Astrocyte of the hippocampus (primary cell): ENCODE results near the gene CACNA1B.
"Not testable (repeated sequence)": the region's sequence is repeated elsewhere in the genome, so short reads cannot be mapped to it uniquely, and the experiment has no call there.

Experiments
- DNase-seq: peaks from one replicate; pipeline ENCODE4 v3.0.0; 2011; ENCODE audit warnings: low read depth, low spot score

The CACNA1B gene

GRCh38 chr9:138113701-138114325, 236.2 kb downstream of the CACNA1B start:
- DNase-seq: not testable (repeated sequence)

DNA sequence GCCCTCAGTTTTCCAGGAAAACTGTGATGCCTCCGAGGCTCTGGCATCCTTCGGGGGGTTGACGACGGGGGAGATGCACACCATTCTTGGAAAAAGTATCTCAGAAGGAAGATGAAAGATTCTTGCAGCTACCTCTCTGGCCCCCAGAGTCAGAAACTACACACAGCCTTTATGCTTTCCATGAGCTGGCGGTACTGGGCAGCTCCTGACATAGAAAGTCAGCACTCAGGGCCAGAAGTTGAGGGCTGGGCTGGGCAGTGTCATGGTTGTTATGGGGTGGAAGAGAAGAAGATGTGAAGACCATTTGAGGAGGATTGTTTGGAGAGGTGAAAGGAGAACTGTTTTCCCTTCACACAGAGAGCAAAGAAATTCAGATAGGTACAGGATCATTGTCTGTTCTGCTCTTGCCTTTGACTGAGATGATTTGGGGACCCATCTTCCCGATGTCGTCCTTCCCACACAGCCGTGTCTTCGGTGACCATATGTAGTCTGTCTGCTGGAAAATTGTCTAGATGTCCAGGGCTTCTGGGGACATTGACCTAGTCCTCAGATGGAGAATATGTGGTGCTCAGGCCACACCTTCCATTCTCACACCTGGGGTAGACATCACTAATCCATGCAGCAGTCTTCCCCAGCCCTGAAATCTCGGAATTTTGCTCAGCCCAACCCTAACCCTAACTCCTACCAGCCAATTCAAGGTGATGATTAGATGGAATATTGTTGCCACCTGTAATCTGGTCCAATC, 237.1 kb downstream of the CACNA1B start:
- DNase-seq: no peak

- no peak for DNase-seq
These were observed 237.9 kb downstream of the CACNA1B start for GRCh38 chr9:138115506-138115905.

DNA sequence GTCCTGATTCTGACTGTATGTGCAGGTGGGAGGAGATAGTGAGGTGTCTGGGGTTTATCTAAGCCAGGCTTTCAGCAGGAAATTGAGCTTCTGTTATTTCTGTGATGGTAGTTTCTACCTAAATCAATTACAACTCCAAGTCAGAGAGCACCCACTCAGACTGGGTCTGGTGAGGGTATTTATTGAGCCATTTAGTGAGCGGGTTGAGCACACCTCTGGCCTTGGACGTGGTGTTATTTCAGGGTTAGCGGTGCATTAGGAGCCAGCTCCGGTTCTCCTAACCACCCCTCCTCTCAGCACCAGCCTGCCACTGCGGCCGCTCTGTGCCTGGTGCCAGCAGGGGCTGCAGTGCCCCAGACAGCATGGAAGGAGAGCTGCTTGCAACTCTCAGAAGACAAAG, 238.9 kb downstream of the CACNA1B start:
- no peak for DNase-seq

GRCh38 chr9:138117101-138117750, 239.6 kb downstream of the CACNA1B start:
- DNase-seq: no peak

DNA sequence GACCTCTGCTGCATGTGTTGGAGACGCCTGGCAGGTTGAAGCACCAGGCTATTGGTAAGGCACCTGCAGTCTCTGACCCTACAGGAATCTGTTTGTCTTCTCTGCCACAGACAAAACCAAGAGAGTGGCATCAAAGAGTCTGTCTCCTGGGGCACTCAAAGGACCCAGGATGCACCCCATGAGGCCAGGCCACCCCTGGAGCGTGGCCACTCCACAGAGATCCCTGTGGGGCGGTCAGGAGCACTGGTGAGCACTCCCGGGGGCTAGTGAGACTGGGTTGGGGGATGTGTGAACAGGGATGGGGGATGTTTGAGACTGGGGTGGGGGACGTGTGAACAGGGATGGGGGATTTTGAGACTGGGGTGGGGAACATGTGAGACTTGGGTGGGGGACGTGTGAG, 240.3 kb downstream of the CACNA1B start:
- no peak for DNase-seq

DNA sequence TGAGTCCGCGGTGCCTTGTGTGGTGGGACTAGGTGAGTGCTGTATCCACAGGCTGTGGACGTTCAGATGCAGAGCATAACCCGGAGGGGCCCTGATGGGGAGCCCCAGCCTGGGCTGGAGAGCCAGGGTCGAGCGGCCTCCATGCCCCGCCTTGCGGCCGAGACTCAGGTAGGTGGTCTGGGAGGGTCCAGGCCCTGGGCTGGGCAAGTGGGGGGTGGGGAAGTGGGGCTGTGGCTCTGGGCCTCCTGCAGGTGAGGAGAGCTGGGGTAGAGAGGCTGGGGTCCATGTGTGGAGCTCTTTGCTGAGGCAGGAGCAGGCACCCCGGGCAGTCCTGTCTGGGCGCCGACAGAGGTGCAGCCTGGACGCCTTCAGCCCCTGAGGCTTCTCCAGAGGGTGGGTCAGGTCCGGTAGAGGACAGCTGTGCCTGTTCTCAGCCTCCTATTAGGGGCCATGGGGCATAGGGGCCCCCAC, 241.1 kb downstream of the CACNA1B start:
- no peak for DNase-seq

DNA sequence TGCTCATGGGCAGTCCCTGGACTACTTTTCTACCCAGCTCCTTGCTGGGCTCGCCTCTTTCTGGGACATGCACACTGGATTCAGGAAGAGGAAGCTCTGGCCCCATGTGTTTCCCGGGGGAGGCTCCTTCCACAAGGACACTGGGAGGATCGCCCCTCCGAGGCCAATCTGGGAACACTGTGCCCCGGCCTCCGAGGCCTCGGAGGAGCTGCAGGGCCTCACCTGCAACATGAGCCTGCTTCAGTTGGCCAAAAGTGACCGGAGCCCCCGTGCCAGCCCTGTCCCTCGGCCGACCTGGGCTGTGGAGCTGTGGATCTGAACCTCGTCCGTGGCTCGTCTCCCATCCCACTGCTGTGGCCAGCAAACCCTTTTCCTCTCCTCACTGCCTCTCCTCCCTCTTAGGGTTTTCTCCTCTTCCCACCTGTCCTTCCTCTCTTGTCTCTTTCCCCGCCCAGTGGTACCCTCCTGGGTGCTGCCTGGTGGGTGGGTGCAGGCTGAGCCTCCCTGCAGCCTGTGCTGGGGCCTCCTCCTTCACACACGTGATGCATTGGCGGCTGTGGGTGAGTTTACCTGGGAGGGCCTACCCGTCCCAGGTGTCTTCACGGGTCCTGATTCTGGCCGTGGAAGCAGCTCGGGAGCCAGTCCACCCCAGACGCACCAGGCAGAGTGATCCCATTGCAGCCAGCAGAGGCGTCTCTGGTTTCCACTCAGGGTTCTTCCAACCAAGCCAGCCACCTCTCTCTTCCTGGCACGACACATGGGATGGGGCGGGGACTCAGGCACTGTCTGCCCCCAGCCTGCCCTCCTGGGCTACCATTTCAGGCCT, 241.8 kb downstream of the CACNA1B start:
- no peak for DNase-seq

- no peak for DNase-seq
These were observed 242.5 kb downstream of the CACNA1B start for GRCh38 chr9:138120072-138120471.

DNA sequence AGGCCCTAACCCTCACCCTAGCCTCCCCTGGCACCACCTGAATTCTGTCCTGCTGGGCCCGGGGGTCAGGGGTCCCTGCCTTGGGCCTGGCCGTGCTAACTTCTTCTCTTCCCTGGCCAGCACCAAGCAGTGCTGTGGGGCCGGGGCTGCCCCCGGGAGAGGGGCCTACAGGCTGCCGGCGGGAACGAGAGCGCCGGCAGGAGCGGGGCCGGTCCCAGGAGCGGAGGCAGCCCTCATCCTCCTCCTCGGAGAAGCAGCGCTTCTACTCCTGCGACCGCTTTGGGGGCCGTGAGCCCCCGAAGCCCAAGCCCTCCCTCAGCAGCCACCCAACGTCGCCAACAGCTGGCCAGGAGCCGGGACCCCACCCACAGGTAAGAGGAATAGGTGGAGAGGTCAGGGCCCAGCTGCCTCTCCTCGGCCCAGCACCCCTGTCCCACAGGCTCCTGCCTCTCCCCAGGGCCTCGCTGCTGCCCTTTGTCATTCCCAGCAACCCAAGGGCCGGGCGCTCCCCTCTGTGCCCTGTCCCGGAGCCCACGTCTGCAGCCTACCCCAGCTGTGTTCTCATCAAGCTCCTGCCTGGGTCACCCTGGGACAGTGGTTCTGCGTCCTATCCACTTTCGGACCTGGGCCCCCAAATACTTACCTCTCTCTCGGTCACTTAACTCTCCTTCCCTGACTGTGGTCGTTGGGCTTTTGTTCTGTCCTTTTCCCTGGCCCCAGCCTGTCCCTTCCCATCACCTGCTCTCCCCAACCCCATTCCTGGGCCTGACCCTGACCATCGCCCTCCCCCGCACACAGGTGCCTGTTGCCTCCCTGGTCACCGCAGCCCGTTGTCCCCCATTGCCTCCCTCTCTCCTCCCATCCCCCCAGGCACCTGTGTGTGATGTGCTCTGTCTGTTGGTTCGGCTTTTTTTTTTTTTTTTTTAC, 243.2 kb downstream of the CACNA1B start:
- no peak for DNase-seq

DNA sequence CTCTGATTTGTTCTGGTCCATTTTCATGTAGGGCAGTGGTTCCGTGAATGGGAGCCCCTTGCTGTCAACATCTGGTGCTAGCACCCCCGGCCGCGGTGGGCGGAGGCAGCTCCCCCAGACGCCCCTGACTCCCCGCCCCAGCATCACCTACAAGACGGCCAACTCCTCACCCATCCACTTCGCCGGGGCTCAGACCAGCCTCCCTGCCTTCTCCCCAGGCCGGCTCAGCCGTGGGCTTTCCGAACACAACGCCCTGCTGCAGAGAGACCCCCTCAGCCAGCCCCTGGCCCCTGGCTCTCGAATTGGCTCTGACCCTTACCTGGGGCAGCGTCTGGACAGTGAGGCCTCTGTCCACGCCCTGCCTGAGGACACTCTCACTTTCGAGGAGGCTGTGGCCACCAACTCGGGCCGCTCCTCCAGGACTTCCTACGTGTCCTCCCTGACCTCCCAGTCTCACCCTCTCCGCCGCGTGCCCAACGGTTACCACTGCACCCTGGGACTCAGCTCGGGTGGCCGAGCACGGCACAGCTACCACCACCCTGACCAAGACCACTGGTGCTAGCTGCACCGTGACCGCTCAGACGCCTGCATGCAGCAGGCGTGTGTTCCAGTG, 244.0 kb downstream of the CACNA1B start:
- DNase-seq: no peak

DNA sequence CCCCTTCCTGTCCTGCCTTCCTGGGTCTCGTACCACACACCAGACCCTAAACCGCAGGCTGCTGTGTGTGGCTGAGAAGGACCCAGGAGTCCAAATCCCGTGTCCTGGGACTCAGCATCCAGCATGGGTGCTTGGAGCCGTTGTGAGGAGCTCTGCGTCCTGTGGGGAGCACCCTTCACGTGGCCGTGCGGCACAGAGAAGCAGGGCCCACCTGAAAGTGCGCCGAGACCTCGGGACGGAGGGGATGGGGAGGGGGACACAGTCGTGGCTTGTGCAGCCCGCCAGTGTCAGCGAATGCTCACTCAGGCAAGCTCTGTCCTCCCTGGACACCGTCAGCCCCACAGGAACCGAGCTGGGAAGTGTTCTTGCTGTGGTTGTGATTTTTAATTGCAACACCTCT, 244.6 kb downstream of the CACNA1B start:
- DNase-seq: no peak

GRCh38 chr9:138122676-138123075, 245.1 kb downstream of the CACNA1B start:
- no peak for DNase-seq

DNA sequence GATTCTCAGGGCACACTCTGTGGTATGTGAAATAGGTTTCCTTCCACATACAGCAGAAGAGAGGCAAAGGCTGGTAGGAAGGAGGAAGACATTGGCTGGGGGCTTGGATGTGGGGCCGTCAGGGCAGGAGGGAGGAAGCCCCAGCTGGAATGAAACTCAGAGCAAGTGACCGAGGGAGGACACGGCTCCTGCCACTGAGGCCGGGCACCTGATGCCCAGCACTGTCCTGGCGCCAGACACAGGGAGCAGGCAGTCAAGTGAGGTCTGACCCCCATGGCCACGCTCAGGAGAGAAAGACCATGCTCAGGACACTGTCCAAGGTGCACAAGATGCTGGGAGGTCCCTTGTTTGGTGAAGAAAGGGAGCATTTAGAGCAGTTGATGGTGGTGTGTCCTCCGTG, 245.5 kb downstream of the CACNA1B start:
- no peak for DNase-seq

DNA sequence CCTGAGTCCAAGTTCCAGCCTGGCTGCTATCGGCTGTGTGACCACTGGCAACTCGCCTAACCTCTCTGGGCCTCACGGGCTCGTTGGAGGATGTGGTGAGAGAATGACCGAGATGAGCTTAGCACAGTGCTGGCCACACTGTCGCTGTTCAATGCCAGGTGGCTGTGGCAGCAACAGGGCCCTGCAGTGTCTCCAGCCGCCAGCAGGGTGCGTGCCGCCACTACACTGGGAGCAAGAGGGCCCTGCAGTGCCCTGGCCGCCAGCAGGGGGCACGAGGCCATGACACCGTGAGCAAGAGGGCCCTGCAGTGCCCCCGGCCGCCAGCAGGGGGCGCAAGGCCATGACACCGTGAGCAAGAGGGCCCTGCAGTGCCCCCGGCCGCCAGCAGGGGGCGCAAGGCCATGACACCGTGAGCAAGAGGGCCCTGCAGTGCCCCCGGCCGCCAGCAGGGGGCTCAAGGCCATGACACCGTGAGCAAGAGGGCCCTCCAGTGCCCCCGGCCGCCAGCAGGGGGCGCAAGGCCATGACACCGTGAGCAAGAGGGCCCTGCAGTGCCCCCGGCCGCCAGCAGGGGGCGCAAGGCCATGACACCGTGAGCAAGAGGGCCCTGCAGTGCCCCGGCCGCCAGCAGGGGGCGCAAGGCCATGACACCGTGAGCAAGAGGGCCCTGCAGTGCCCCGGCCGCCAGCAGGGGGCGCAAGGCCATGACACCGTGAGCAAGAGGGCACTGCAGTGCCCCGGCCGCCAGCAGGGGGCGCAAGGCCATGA, 248.7 kb downstream of the CACNA1B start:
- not testable (repeated sequence) for DNase-seq

DNA sequence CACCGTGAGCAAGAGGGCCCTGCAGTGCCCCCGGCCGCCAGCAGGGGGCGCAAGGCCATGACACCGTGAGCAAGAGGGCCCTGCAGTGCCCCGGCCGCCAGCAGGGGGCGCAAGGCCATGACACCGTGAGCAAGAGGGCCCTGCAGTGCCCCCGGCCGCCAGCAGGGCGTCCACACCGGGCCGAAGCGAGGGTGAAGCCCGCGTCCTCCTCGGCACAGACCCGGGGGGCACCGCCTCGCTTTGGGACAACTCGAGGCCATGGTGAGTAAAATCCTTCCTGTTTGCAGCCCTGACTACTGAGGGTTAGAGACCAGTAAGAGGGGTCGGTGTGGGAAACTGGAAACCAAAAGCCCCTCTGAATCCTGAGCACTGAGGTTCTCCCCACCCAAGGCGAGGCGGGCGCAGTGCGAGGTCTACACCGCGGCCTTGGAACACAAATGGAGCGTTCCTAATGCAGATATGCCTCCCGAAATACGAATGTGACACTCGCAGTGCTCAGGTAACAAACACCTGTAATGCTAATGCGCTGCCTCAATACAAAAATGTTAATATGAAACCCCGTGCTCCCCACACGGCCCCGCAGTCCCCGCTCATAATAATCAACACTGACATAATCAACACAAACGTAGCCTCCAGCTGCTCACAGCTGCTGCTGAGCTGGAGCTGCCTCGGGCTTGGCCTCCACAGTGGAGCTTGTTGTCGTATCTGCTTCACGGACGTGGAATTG, 249.4 kb downstream of the CACNA1B start:
- not testable (repeated sequence) for DNase-seq

GRCh38 chr9:138128027-138128426, 250.4 kb downstream of the CACNA1B start:
- DNase-seq: not testable (repeated sequence)

DNA sequence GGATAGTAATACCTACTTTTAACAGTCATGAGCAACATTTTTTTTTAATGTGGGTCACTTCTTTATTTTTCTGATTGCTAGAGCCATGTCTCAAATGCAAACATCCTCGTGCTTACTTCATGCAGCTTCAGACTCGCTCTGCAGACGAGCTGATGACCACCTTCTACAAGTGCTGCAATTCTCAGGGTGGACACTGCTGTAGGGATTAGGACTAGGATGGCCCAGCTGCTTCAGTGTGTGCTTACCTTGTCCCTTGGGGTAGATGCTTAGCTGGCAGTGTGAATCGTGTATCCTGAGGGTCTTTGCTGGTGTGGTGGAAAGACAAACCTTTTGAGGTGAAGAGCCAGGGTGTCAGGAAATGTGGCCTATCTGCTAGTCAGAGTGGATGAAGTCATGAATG, 251.7 kb downstream of the CACNA1B start:
- DNase-seq: not testable (repeated sequence)
